Lower leg skin (tissue), 3 donors: ENCODE measurements around the gene PRDM15.

Experiments
- POLR2A ChIP-seq, 2 donors: fragments of 450-650 bp; IDR thresholded peaks; one replicate each; pipeline ENCODE4 v1.6.1; 2016 to 2017; ENCODE audit warnings: antibody characterized with exemption in 2 of 2, mild to moderate bottlenecking in 1 of 2, moderate library complexity in 1 of 2
- TF ChIP-seq, protein P1 (sequence below), 3 donors: fragments of 450-650 bp; IDR thresholded peaks; one replicate each; pipeline ENCODE4 v1.5.1; 2016; ENCODE audit warnings: antibody characterized with exemption in 3 of 3, mild to moderate bottlenecking in 3 of 3, moderate library complexity in 2 of 3

DNA sequence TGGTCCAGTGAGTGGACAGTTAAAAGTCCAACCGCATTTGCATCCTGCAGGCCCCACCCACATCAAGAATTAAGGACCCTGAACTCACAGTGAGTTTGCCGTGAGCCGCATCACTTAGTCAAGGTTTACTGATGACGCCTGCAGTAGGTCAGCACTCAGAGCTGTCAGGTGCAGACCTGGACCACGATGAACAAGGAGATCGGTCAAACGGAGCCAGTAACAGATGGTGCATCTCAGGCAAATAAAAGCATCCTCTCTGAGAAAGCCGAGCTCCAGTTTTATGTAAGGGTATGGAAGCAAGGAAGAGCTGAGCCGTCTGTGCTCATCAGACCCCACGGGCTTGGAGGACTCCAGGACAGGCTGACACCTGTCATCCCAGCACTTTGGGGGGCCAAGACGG is 4.5 kb downstream of the PRDM15 start:
- TF ChIP-seq, protein P1, sequence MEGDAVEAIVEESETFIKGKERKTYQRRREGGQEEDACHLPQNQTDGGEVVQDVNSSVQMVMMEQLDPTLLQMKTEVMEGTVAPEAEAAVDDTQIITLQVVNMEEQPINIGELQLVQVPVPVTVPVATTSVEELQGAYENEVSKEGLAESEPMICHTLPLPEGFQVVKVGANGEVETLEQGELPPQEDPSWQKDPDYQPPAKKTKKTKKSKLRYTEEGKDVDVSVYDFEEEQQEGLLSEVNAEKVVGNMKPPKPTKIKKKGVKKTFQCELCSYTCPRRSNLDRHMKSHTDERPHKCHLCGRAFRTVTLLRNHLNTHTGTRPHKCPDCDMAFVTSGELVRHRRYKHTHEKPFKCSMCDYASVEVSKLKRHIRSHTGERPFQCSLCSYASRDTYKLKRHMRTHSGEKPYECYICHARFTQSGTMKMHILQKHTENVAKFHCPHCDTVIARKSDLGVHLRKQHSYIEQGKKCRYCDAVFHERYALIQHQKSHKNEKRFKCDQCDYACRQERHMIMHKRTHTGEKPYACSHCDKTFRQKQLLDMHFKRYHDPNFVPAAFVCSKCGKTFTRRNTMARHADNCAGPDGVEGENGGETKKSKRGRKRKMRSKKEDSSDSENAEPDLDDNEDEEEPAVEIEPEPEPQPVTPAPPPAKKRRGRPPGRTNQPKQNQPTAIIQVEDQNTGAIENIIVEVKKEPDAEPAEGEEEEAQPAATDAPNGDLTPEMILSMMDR (IDR thresholded peaks at IDR 0.05): no peak
- TF ChIP-seq POLR2A (IDR thresholded peaks at IDR 0.05): no peak
